H9 (cell line): ENCODE results near the gene FILIP1. TPM values are rescaled to one million over a fixed set of nuclear protein-coding genes. Genes with fewer than 3 reads are reported as not detected.

Source experiments
- DNase-seq: peaks from one replicate; pipeline ENCODE4 v3.0.0-alpha.2; 2017
- H2AFZ ChIP-seq: one replicate; pipeline ENCODE4 v1.6.1; 2013; ENCODE audit warnings: mild to moderate bottlenecking, low read length, control low read depth, moderate library complexity
- H2AK5ac ChIP-seq: 2 replicates; pipeline ENCODE4 v1.6.1; 2013; ENCODE audit warnings: low read length, control low read depth, mixed read lengths; ENCODE audit not compliant: insufficient read length
- H2BK120ac ChIP-seq: one replicate; pipeline ENCODE4 v1.6.1; 2013; ENCODE audit warnings: low read depth, mild to moderate bottlenecking, low read length, control low read depth, inconsistent platforms; ENCODE audit not compliant: poor library complexity, severe bottlenecking
- H2BK12ac ChIP-seq: 2 replicates; pipeline ENCODE4 v1.6.1; 2013; ENCODE audit warnings: low read length, control low read depth, mixed read lengths, low read depth; ENCODE audit not compliant: insufficient read length
- H2BK15ac ChIP-seq: 2 replicates; pipeline ENCODE4 v1.6.1; 2013; ENCODE audit warnings: low read depth, low read length, control low read depth
- H2BK20ac ChIP-seq: one replicate; pipeline ENCODE4 v1.6.1; 2013; ENCODE audit warnings: low read depth, mild to moderate bottlenecking, low read length, control low read depth, inconsistent platforms; ENCODE audit not compliant: poor library complexity, severe bottlenecking
- H2BK5ac ChIP-seq: 2 replicates; pipeline ENCODE4 v1.6.1; 2013; ENCODE audit warnings: low read length, control low read depth, mixed read lengths; ENCODE audit not compliant: insufficient read length
- H3K14ac ChIP-seq: 2 replicates; pipeline ENCODE4 v1.6.1; 2013; ENCODE audit warnings: low read length, control low read depth; ENCODE audit not compliant: insufficient read depth
- H3K18ac ChIP-seq: 2 replicates; pipeline ENCODE4 v1.6.1; 2013; ENCODE audit warnings: low read depth, mild to moderate bottlenecking, mixed read lengths, low read length, control low read depth; ENCODE audit not compliant: insufficient read length
- H3K23ac ChIP-seq: 2 replicates; pipeline ENCODE4 v1.6.1; 2013; ENCODE audit warnings: low read length, control low read depth, mixed read lengths, low read depth; ENCODE audit not compliant: insufficient read length
- H3K23me2 ChIP-seq: 2 replicates; pipeline ENCODE4 v1.6.1; 2013; ENCODE audit warnings: low read depth, mild to moderate bottlenecking, mixed read lengths, low read length, control low read depth; ENCODE audit not compliant: insufficient read length, poor library complexity, severe bottlenecking
- H3K27ac ChIP-seq: 2 replicates; pipeline ENCODE4 v1.5.1; 2013; ENCODE audit warnings: low read length, control low read depth, mixed read lengths, low read depth; ENCODE audit not compliant: insufficient read length
- H3K27me3 ChIP-seq: 2 replicates; pipeline ENCODE4 v1.6.1; 2013; ENCODE audit warnings: low read length, control low read depth, inconsistent platforms; ENCODE audit not compliant: insufficient read depth
- H3K4ac ChIP-seq: 2 replicates; pipeline ENCODE4 v1.6.1; 2013; ENCODE audit warnings: low read depth, mild to moderate bottlenecking, control low read depth, inconsistent platforms, low read length, moderate library complexity
- H3K4me1 ChIP-seq: 2 replicates; pipeline ENCODE4 v1.6.1; 2013; ENCODE audit warnings: low read length, control low read depth, inconsistent platforms; ENCODE audit not compliant: insufficient read depth
- H3K4me2 ChIP-seq: 2 replicates; pipeline ENCODE4 v1.6.1; 2013; ENCODE audit warnings: low read length, control low read depth, mixed read lengths; ENCODE audit not compliant: insufficient read length, insufficient read depth
- H3K56ac ChIP-seq: 2 replicates; pipeline ENCODE4 v1.6.1; 2013; ENCODE audit warnings: low read depth, mild to moderate bottlenecking, mixed read lengths, low read length, control low read depth; ENCODE audit not compliant: insufficient read length
- H3K79me1 ChIP-seq: 2 replicates; pipeline ENCODE4 v1.6.1; 2013; ENCODE audit warnings: low read depth, mild to moderate bottlenecking, moderate library complexity, low read length, control low read depth, inconsistent platforms; ENCODE audit not compliant: insufficient read depth, poor library complexity, severe bottlenecking
- H3K79me2 ChIP-seq: 2 replicates; pipeline ENCODE4 v1.6.1; 2013; ENCODE audit warnings: low read length, control low read depth, inconsistent platforms; ENCODE audit not compliant: insufficient read depth
- H3K9ac ChIP-seq: 2 replicates; pipeline ENCODE4 v1.6.1; 2013; ENCODE audit warnings: low read length, control low read depth, mixed read lengths; ENCODE audit not compliant: insufficient read length; ENCODE audit errors: extremely low read depth
- H3K9me3 ChIP-seq: one replicate; pipeline ENCODE4 v1.6.1; 2013; ENCODE audit warnings: low read depth, low read length, inconsistent platforms; ENCODE audit not compliant: control insufficient read depth
- H3T11ph ChIP-seq: one replicate; pipeline ENCODE4 v1.6.1; 2013; ENCODE audit warnings: mild to moderate bottlenecking, low read length, control low read depth, inconsistent platforms
- H4K20me1 ChIP-seq: one replicate; pipeline ENCODE4 v1.6.1; 2013; ENCODE audit not compliant: control insufficient read depth, insufficient read length, insufficient read depth
- H4K5ac ChIP-seq: 2 replicates; pipeline ENCODE4 v1.6.1; 2013; ENCODE audit warnings: low read depth, mild to moderate bottlenecking, mixed read lengths, low read length, control low read depth; ENCODE audit not compliant: insufficient read length
- H4K8ac ChIP-seq: replicated peaks from 2 replicates; pipeline ENCODE4 v1.6.1; 2013; ENCODE audit warnings: low read length, control low read depth, mixed read lengths, low read depth; ENCODE audit not compliant: insufficient read length
- H4K91ac ChIP-seq: 2 replicates; pipeline ENCODE4 v1.6.1; 2013; ENCODE audit warnings: low read depth, mild to moderate bottlenecking, moderate library complexity, mixed read lengths, low read length, control low read depth; ENCODE audit not compliant: insufficient read length
- H3K27ac Mint-ChIP-seq, 3 experiments: 2 replicates in 2 of 3; 3 replicates in 1 of 3; pipeline ENCODE4 v1.8.0; 2020 to 2021; ENCODE audit warnings: mixed read lengths in 3 of 3, mild to moderate bottlenecking in 1 of 3, moderate library complexity in 1 of 3
- H3K27me3 Mint-ChIP-seq: 2 replicates; pipeline ENCODE4 v1.8.0; 2021; ENCODE audit warnings: low read depth, mild to moderate bottlenecking, moderate library complexity, mixed read lengths
- H3K36me3 Mint-ChIP-seq, 3 experiments: 2 replicates in 2 of 3; 3 replicates in 1 of 3; pipeline ENCODE4 v1.8.0; 2020 to 2021; ENCODE audit warnings: low read depth in 3 of 3, mixed read lengths in 3 of 3; ENCODE audit not compliant: insufficient read depth in 1 of 3
- H3K4me1 Mint-ChIP-seq, 2 experiments: 2 replicates each; pipeline ENCODE4 v1.8.0; 2020; ENCODE audit warnings: mixed read lengths in 2 of 2
- H3K4me3 Mint-ChIP-seq, 2 experiments: 2 replicates in 1 of 2; 3 replicates in 1 of 2; pipeline ENCODE4 v1.8.0; 2020 to 2021; ENCODE audit warnings: mild to moderate bottlenecking in 2 of 2, mixed read lengths in 2 of 2, moderate library complexity in 1 of 2
- H3K9me3 Mint-ChIP-seq, 2 experiments: 2 replicates in 1 of 2; 3 replicates in 1 of 2; pipeline ENCODE4 v1.8.0; 2020; ENCODE audit warnings: mild to moderate bottlenecking in 2 of 2, mixed read lengths in 2 of 2, moderate library complexity in 1 of 2
- WGBS: extraction: QIAGEN DNeasy Blood & Tissue Kit; methylation state at CpG from one replicate; pipeline ENCODE4 v1.1.7; 2013; ENCODE audit warnings: missing lambda C conversion rate, low lambda C conversion rate, mixed read lengths; ENCODE audit not compliant: insufficient read length; ENCODE audit errors: extremely low coverage; 5-methylcytosine and 5-hydroxymethylcytosine counted together
- total RNA-seq: library from RNA; stranded (reverse); gene quantifications from 2 replicates; pipeline ENCODE4 v1.2.1, GENCODE V29; 2021
- TF ChIP-seq, protein P1 (sequence below): fragments of 200-600 bp; sonication (generic); conservative IDR thresholded peaks from 3 replicates; pipeline ENCODE4 v1.8.0; 2021; ENCODE audit warnings: antibody characterized with exemption, mild to moderate bottlenecking

FILIP1 gene
- total RNA-seq, 1 experiment from 2014 or later, result 10.5 TPM

DNA sequence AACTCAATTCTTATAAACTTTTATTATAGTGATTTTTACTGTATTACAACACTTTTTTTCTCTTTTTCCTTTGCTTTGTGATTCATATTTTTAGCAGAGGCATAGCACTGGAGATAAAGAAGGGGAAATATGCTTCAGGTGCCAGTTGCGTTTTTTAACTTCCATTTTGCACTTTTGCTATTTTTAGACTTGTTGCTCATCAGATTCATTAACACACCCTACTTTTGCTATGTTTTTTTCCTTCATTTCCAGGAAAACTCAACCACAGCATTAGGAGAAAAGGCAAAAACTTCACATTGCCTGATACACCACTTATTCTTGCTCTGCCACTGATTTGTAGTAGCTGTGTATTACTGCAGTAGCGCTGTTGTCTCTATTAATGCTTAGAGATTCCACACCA lies 201.0 kb downstream of the FILIP1 start:
- H3K4me2 ChIP-seq, result no peak overlapping the region
- no peak overlapping the region for H2BK15ac ChIP-seq
- H3K4ac ChIP-seq, result no peak overlapping the region
- H3K27me3 Mint-ChIP-seq, result no peaks in the 10 kb centered on the region
- peaks cover 2% of the 10 kb centered on the region; the same call in 1 of the 2 replicates for H3K4me1 ChIP-seq
- no CpG with 5 or more reads among the region's 2 CpGs for WGBS
- no peak overlapping the region for H2BK5ac ChIP-seq
- no peak overlapping the region for H4K91ac ChIP-seq
- no peak overlapping the region for H3K4me3 Mint-ChIP-seq
- no peak overlapping the region for H2BK120ac ChIP-seq
- H3K27me3 ChIP-seq, result no peaks in the 10 kb centered on the region
- H3K9me3 ChIP-seq, result no peaks in the 10 kb centered on the region
- no peak overlapping the region for H3K23ac ChIP-seq
- no peak overlapping the region for H3K18ac ChIP-seq
- H4K5ac ChIP-seq, result no peak overlapping the region
- H2BK12ac ChIP-seq, result no peak overlapping the region
- peaks cover 21 to 23% of the 10 kb centered on the region in 2 experiments for H3K4me1 Mint-ChIP-seq
- no peak overlapping the region for H2AFZ ChIP-seq
- no peaks in the 10 kb centered on the region for H3K79me2 ChIP-seq
- peaks cover 0 to 4% (median 2%) of the 10 kb centered on the region in 3 experiments; a peak in 2 of 7 replicates for H3K36me3 Mint-ChIP-seq
- TF ChIP-seq, protein P1, sequence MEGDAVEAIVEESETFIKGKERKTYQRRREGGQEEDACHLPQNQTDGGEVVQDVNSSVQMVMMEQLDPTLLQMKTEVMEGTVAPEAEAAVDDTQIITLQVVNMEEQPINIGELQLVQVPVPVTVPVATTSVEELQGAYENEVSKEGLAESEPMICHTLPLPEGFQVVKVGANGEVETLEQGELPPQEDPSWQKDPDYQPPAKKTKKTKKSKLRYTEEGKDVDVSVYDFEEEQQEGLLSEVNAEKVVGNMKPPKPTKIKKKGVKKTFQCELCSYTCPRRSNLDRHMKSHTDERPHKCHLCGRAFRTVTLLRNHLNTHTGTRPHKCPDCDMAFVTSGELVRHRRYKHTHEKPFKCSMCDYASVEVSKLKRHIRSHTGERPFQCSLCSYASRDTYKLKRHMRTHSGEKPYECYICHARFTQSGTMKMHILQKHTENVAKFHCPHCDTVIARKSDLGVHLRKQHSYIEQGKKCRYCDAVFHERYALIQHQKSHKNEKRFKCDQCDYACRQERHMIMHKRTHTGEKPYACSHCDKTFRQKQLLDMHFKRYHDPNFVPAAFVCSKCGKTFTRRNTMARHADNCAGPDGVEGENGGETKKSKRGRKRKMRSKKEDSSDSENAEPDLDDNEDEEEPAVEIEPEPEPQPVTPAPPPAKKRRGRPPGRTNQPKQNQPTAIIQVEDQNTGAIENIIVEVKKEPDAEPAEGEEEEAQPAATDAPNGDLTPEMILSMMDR, result no peak
- H4K8ac ChIP-seq, result no peak overlapping the region
- H3K23me2 ChIP-seq, result no peaks in the 10 kb centered on the region
- no peak overlapping the region for H3T11ph ChIP-seq
- H3K27ac ChIP-seq, result no peak overlapping the region
- no peak overlapping the region for H3K9ac ChIP-seq
- no peak for DNase-seq
- no peak overlapping the region for H3K27ac Mint-ChIP-seq
- no peaks in the 10 kb centered on the region for H3K79me1 ChIP-seq
- no peak overlapping the region for H2AK5ac ChIP-seq
- no peak overlapping the region for H2BK20ac ChIP-seq
- no peaks in the 10 kb centered on the region for H3K9me3 Mint-ChIP-seq
- H3K14ac ChIP-seq, result no peak overlapping the region
- H3K56ac ChIP-seq, result no peak overlapping the region
- no peaks in the 10 kb centered on the region for H4K20me1 ChIP-seq
